PFSK-1 (cell line): ENCODE data around the gene CTDSPL.

ENCODE experiments used
- FOXP2 ChIP-seq: optimal IDR thresholded peaks from 2 replicates; pipeline ENCODE3; 2011; ENCODE audit warnings: borderline replicate concordance, control low read depth, inconsistent platforms; ENCODE audit not compliant: insufficient read depth; ENCODE audit errors: extremely low read length, extremely low read depth
- POLR2AphosphoS5 ChIP-seq: IDR thresholded peaks from 2 replicates; pipeline ENCODE4 v1.6.1; 2012; ENCODE audit warnings: low read depth, mild to moderate bottlenecking, control low read depth, low read length, moderate library complexity
- SIN3A ChIP-seq: IDR thresholded peaks from 2 replicates; pipeline ENCODE4 v1.6.1; 2012; ENCODE audit warnings: mild to moderate bottlenecking, low read length, moderate library complexity, borderline replicate concordance; ENCODE audit not compliant: insufficient read depth
- TAF1 ChIP-seq: IDR thresholded peaks from 2 replicates; pipeline ENCODE4 v1.6.1; 2012; ENCODE audit warnings: low read length, control low read depth, borderline replicate concordance; ENCODE audit not compliant: insufficient read depth
- TF ChIP-seq, protein P1 (sequence below), 2 experiments: IDR thresholded peaks; 2 replicates each; pipeline versions ENCODE4 v1.6.1 to v1.8.0; 2011 to 2012; ENCODE audit warnings: low read depth in 2 of 2, low read length in 2 of 2, control low read depth in 1 of 2, inconsistent platforms in 1 of 2, mild to moderate bottlenecking in 1 of 2, moderate library complexity in 1 of 2; ENCODE audit not compliant: insufficient read depth in 1 of 2

The CTDSPL gene

GRCh38 chr3:37819591-37819990 lies 42.1 kb upstream of the CTDSPL start:
- no peak for TF ChIP-seq FOXP2
- no peak for TF ChIP-seq TAF1
- TF ChIP-seq, protein P1, sequence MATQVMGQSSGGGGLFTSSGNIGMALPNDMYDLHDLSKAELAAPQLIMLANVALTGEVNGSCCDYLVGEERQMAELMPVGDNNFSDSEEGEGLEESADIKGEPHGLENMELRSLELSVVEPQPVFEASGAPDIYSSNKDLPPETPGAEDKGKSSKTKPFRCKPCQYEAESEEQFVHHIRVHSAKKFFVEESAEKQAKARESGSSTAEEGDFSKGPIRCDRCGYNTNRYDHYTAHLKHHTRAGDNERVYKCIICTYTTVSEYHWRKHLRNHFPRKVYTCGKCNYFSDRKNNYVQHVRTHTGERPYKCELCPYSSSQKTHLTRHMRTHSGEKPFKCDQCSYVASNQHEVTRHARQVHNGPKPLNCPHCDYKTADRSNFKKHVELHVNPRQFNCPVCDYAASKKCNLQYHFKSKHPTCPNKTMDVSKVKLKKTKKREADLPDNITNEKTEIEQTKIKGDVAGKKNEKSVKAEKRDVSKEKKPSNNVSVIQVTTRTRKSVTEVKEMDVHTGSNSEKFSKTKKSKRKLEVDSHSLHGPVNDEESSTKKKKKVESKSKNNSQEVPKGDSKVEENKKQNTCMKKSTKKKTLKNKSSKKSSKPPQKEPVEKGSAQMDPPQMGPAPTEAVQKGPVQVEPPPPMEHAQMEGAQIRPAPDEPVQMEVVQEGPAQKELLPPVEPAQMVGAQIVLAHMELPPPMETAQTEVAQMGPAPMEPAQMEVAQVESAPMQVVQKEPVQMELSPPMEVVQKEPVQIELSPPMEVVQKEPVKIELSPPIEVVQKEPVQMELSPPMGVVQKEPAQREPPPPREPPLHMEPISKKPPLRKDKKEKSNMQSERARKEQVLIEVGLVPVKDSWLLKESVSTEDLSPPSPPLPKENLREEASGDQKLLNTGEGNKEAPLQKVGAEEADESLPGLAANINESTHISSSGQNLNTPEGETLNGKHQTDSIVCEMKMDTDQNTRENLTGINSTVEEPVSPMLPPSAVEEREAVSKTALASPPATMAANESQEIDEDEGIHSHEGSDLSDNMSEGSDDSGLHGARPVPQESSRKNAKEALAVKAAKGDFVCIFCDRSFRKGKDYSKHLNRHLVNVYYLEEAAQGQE (IDR thresholded peaks at IDR 0.05; ENCODE audit: insufficient read depth in 1 of 2, low read depth in 2 of 2, low read length in 2 of 2), result no peak
- no peak for TF ChIP-seq SIN3A
- TF ChIP-seq POLR2AphosphoS5, result no peak

DNA sequence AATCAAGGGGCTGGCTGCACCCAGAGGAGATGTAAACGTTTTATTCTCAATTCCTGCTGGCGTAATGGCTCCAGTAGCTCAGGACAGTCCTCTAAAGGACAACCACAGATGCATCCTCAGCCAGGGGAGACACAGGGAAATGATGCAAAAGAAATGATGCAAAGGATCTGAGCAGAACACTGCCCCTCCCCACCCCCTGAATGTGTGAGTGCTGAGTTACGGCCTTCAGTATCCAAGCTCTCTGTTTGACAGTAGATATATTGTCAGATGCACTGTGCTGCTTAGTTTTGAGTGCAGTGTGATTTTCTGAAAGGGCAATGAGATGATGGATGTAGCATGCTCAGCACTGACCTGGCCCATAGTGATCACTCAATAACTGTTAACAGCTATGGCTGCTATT lies 41.4 kb upstream of the CTDSPL start:
- no peak for TF ChIP-seq TAF1
- TF ChIP-seq POLR2AphosphoS5, result no peak
- TF ChIP-seq FOXP2, result no peak
- TF ChIP-seq, protein P1 (IDR thresholded peaks at IDR 0.05; ENCODE audit: insufficient read depth in 1 of 2, low read depth in 2 of 2, low read length in 2 of 2), result no peak
- TF ChIP-seq SIN3A, result no peak

GRCh38 chr3:37823189-37823588 lies 38.5 kb upstream of the CTDSPL start:
- TF ChIP-seq POLR2AphosphoS5 (no peak), TAF1 (no peak), SIN3A (no peak), FOXP2 (no peak)
- TF ChIP-seq, protein P1 (IDR thresholded peaks at IDR 0.05; ENCODE audit: insufficient read depth in 1 of 2, low read depth in 2 of 2, low read length in 2 of 2), result no peak

GRCh38 chr3:37824090-37824953 lies 37.4 kb upstream of the CTDSPL start:
- TF ChIP-seq SIN3A, result no peak
- no peak for TF ChIP-seq FOXP2
- TF ChIP-seq, protein P1 (IDR thresholded peaks at IDR 0.05; ENCODE audit: insufficient read depth in 1 of 2, low read depth in 2 of 2, low read length in 2 of 2), result no peak
- no peak for TF ChIP-seq POLR2AphosphoS5
- no peak for TF ChIP-seq TAF1

GRCh38 chr3:37824954-37825328 lies 36.7 kb upstream of the CTDSPL start:
- TF ChIP-seq POLR2AphosphoS5 (no peak), SIN3A (no peak), FOXP2 (no peak), TAF1 (no peak)
- TF ChIP-seq, protein P1 (IDR thresholded peaks at IDR 0.05; ENCODE audit: insufficient read depth in 1 of 2, low read depth in 2 of 2, low read length in 2 of 2), result no peak
